SU-DHL-6 (cell line): ENCODE results near the gene CHSY1.

Experiments
- H2AFZ ChIP-seq: fragments of 200-600 bp; sonication (generic); 2 replicates; pipeline ENCODE4 v1.6.1; 2014; ENCODE audit warnings: low read depth, mild to moderate bottlenecking, moderate library complexity, mixed read lengths, antibody characterized with exemption, low read length; ENCODE audit not compliant: severe bottlenecking
- H3F3A ChIP-seq: fragments of 200-600 bp; shearing (Covaris generic); 2 replicates; pipeline ENCODE4 v1.6.0; 2016; ENCODE audit warnings: antibody characterized with exemption, mild to moderate bottlenecking; ENCODE audit not compliant: insufficient read depth
- H3K27ac ChIP-seq: fragments of 200-600 bp; sonication (generic); 2 replicates; pipeline ENCODE4 v1.5.1; 2016; ENCODE audit warnings: low read depth, mild to moderate bottlenecking, low read length, moderate library complexity, mixed read lengths
- H3K27me3 ChIP-seq: fragments of 200-600 bp; sonication (generic), shearing (Covaris generic); 2 replicates; pipeline ENCODE4 v1.6.0; 2014; ENCODE audit warnings: mild to moderate bottlenecking, low read length
- H3K36me3 ChIP-seq: fragments of 200-600 bp; sonication (generic); 2 replicates; pipeline ENCODE4 v1.6.1; 2014; ENCODE audit warnings: mild to moderate bottlenecking, low read length, mixed read lengths
- H3K4me2 ChIP-seq: fragments of 300-600, 200-600 bp; shearing (Covaris generic), sonication (generic); 2 replicates; pipeline ENCODE4 v1.6.0; 2014; ENCODE audit warnings: low read length, low read depth, mild to moderate bottlenecking; ENCODE audit not compliant: poor library complexity, severe bottlenecking
- H3K4me3 ChIP-seq: fragments of 200-600 bp; sonication (generic); 2 replicates; pipeline ENCODE4 v1.5.1; 2014; ENCODE audit warnings: antibody characterized with exemption, low read length, mild to moderate bottlenecking, mixed read lengths; ENCODE audit not compliant: insufficient read depth, poor library complexity, severe bottlenecking
- H3K79me2 ChIP-seq: fragments of 200-600 bp; sonication (generic); 2 replicates; pipeline ENCODE4 v1.6.1; 2014; ENCODE audit warnings: mild to moderate bottlenecking, low read length, moderate library complexity; ENCODE audit not compliant: insufficient read depth
- H3K9ac ChIP-seq: fragments of 200-600 bp; sonication (generic); 2 replicates; pipeline ENCODE4 v1.7.0; 2014; ENCODE audit warnings: mild to moderate bottlenecking, low read length
- H3K9me2 ChIP-seq: fragments of 200-600 bp; sonication (generic); replicated peaks from 2 replicates; pipeline ENCODE4 v1.6.1; 2014; ENCODE audit warnings: low read length; ENCODE audit not compliant: insufficient read depth
- H3K9me3 ChIP-seq: fragments of 200-600 bp; sonication (generic); 2 replicates; pipeline ENCODE4 v1.6.1; 2014; ENCODE audit warnings: low read length, mixed read lengths; ENCODE audit not compliant: insufficient read depth
- H4K20me1 ChIP-seq: fragments of 200-600 bp; sonication (generic); 2 replicates; pipeline ENCODE4 v1.6.1; 2014; ENCODE audit warnings: low read depth, mild to moderate bottlenecking, antibody characterized with exemption, low read length, moderate library complexity, mixed read lengths
- EZH2phosphoT487 ChIP-seq: fragments of 200-600 bp; sonication (generic), shearing (Covaris generic); conservative IDR thresholded peaks from 2 replicates; pipeline ENCODE4 v1.6.1; 2018; ENCODE audit warnings: mild to moderate bottlenecking, antibody characterized with exemption, low read length, moderate library complexity, mixed read lengths
- TF ChIP-seq, protein P1 (sequence below): fragments of 200-600 bp; sonication (generic); IDR thresholded peaks from one replicate; pipeline ENCODE4 v1.5.1; 2017; ENCODE audit warnings: antibody characterized with exemption, mild to moderate bottlenecking, low read length, moderate library complexity; ENCODE audit not compliant: insufficient read depth, poor library complexity, severe bottlenecking

Gene CHSY1

GRCh38 chr15:101174152-101174920, 77.5 kb downstream of the CHSY1 start:
- Histone ChIP-seq H4K20me1 (no peaks in the 10 kb centered on the region), H3K79me2 (no peaks in the 10 kb centered on the region), H3K9me2 (no peaks in the 10 kb centered on the region), H3K36me3 (no peaks in the 10 kb centered on the region), H3K4me3 (no peak overlapping the region), H3K9ac (no peak overlapping the region), H3K27me3 (no peaks in the 10 kb centered on the region), H2AFZ (no peak overlapping the region), H3F3A (peaks cover 4% of the 10 kb centered on the region), H3K4me2 (no peak overlapping the region), H3K27ac (no peak overlapping the region), H3K9me3 (no peaks in the 10 kb centered on the region)
- TF ChIP-seq, protein P1, sequence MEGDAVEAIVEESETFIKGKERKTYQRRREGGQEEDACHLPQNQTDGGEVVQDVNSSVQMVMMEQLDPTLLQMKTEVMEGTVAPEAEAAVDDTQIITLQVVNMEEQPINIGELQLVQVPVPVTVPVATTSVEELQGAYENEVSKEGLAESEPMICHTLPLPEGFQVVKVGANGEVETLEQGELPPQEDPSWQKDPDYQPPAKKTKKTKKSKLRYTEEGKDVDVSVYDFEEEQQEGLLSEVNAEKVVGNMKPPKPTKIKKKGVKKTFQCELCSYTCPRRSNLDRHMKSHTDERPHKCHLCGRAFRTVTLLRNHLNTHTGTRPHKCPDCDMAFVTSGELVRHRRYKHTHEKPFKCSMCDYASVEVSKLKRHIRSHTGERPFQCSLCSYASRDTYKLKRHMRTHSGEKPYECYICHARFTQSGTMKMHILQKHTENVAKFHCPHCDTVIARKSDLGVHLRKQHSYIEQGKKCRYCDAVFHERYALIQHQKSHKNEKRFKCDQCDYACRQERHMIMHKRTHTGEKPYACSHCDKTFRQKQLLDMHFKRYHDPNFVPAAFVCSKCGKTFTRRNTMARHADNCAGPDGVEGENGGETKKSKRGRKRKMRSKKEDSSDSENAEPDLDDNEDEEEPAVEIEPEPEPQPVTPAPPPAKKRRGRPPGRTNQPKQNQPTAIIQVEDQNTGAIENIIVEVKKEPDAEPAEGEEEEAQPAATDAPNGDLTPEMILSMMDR = no peak
- TF ChIP-seq EZH2phosphoT487 = no peak

- Histone ChIP-seq H3K27ac (no peak overlapping the region), H3F3A (peaks cover 4% of the 10 kb centered on the region), H2AFZ (no peak overlapping the region), H3K36me3 (no peaks in the 10 kb centered on the region), H3K9ac (no peak overlapping the region), H3K4me2 (no peak overlapping the region), H3K9me3 (no peaks in the 10 kb centered on the region), H3K9me2 (no peaks in the 10 kb centered on the region), H4K20me1 (no peaks in the 10 kb centered on the region), H3K79me2 (no peaks in the 10 kb centered on the region), H3K4me3 (no peak overlapping the region), H3K27me3 (no peaks in the 10 kb centered on the region)
- TF ChIP-seq, protein P1 = no peak
- no peak for TF ChIP-seq EZH2phosphoT487
Measured at GRCh38 chr15:101173233-101174119, 78.4 kb downstream of the CHSY1 start.

- Histone ChIP-seq H4K20me1 (no peaks in the 10 kb centered on the region), H3K79me2 (no peaks in the 10 kb centered on the region), H3K9me3 (no peaks in the 10 kb centered on the region), H3K27ac (no peak overlapping the region), H3K27me3 (no peaks in the 10 kb centered on the region), H3F3A (peaks cover 4% of the 10 kb centered on the region), H3K9me2 (no peaks in the 10 kb centered on the region), H2AFZ (no peak overlapping the region), H3K4me3 (no peak overlapping the region), H3K9ac (no peak overlapping the region), H3K4me2 (no peak overlapping the region), H3K36me3 (no peaks in the 10 kb centered on the region)
- TF ChIP-seq, protein P1 = no peak
- no peak for TF ChIP-seq EZH2phosphoT487
Measured at GRCh38 chr15:101172501-101173071, 79.3 kb downstream of the CHSY1 start.
